Vagina (tissue), 2 donors: ENCODE results near the gene RASGRP3. TPM values are rescaled to one million over a fixed set of nuclear protein-coding genes. Genes with fewer than 3 reads are reported as not detected.

Source experiments
- DNase-seq, 2 donors: peaks; one replicate each; pipeline ENCODE4 v3.0.0-alpha.2; 2017; ENCODE audit errors: extremely low spot score in 2 of 2
- H3K27ac ChIP-seq: fragments of 200-600 bp; sonication (generic); one replicate; pipeline ENCODE4 v1.5.1; 2019
- H3K27me3 ChIP-seq: fragments of 200-600 bp; sonication (generic); one replicate; pipeline ENCODE4 v1.5.1; 2019
- H3K36me3 ChIP-seq, 2 donors: fragments of 200-600 bp; sonication (generic); one replicate each; pipeline ENCODE4 v1.5.1; 2017 to 2019
- H3K4me1 ChIP-seq: fragments of 200-600 bp; sonication (generic); one replicate; pipeline ENCODE4 v1.5.1; 2019
- H3K4me3 ChIP-seq, 2 donors: fragments of 200-600 bp; sonication (generic); 1 replicate in 1 of 2; 2 replicates in 1 of 2; pipeline ENCODE4 v1.5.1; 2016 to 2019
- H3K9me3 ChIP-seq: fragments of 200-600 bp; sonication (generic); one replicate; pipeline ENCODE4 v1.5.1; 2019
- POLR2A ChIP-seq, 2 donors: fragments of 450-650 bp; IDR thresholded peaks; one replicate each; pipeline ENCODE4 v1.6.1; 2017; ENCODE audit warnings: antibody characterized with exemption in 2 of 2, mild to moderate bottlenecking in 2 of 2, moderate library complexity in 2 of 2
- POLR2AphosphoS5 ChIP-seq, 2 donors: sonication (generic); formaldehyde crosslinking; IDR thresholded peaks; one replicate each; pipeline ENCODE4 v1.9.0; 2017; ENCODE audit warnings: antibody characterized with exemption in 2 of 2, mild to moderate bottlenecking in 2 of 2, low read depth in 1 of 2; ENCODE audit not compliant: insufficient read depth in 1 of 2
- intact Hi-C: fragments of 100-400 bp; cut with DNase I; formaldehyde crosslinking; loops from one replicate; pipeline ENCODE4 v1.15.1; 2023
- total RNA-seq: library from RNA; depleted of rRNA; stranded (reverse); fragments of >200 nt; gene quantifications from one replicate; pipeline ENCODE4 v1.2.3, GENCODE V29; 2016
- TF ChIP-seq, protein P1 (sequence below), 3 experiments: fragments of 450-650 bp in 2 of 3; fragments of 200-600 bp in 1 of 3; sonication (generic) in 1 of 3; IDR thresholded peaks; one replicate each; pipeline ENCODE4 v1.5.1; 2017 to 2019; ENCODE audit warnings: antibody characterized with exemption in 3 of 3, mild to moderate bottlenecking in 2 of 3, moderate library complexity in 2 of 3

The RASGRP3 gene
- total RNA-seq, 1 donor from 2014 or later = 4.2 TPM

DNA sequence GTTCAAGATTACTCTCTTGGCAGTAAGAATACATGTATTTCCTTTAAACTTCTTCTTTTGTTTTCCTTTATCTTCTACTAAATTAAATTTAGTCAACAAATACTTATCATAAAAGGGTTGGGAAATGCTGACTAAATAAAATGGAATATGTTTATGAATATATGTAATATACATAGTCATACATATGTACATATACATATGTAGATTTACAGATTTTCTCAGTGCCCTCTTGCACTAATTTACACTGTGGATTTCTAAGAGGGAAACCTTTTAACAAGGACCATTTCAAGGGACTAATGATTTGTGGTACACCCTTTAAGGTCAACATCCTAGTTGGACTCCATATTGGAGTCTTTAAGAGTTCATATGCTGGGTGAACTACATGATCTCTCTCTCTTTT, 85.4 kb downstream of the RASGRP3 start:
- no peaks in the 10 kb centered on the region for H3K27me3 ChIP-seq
- H3K9me3 ChIP-seq = no peaks in the 10 kb centered on the region
- H3K4me3 ChIP-seq = no peak overlapping the region
- H3K27ac ChIP-seq = no peak overlapping the region
- DNase-seq = no peak
- H3K36me3 ChIP-seq = no peaks in the 10 kb centered on the region
- intact Hi-C loops = no loop called here
- H3K4me1 ChIP-seq = no peaks in the 10 kb centered on the region
- TF ChIP-seq POLR2AphosphoS5 (IDR thresholded peaks at IDR 0.05; ENCODE audit: insufficient read depth in 1 of 2, low read depth in 1 of 2) (no peak), POLR2A (IDR thresholded peaks at IDR 0.05) (no peak)
- TF ChIP-seq, protein P1, sequence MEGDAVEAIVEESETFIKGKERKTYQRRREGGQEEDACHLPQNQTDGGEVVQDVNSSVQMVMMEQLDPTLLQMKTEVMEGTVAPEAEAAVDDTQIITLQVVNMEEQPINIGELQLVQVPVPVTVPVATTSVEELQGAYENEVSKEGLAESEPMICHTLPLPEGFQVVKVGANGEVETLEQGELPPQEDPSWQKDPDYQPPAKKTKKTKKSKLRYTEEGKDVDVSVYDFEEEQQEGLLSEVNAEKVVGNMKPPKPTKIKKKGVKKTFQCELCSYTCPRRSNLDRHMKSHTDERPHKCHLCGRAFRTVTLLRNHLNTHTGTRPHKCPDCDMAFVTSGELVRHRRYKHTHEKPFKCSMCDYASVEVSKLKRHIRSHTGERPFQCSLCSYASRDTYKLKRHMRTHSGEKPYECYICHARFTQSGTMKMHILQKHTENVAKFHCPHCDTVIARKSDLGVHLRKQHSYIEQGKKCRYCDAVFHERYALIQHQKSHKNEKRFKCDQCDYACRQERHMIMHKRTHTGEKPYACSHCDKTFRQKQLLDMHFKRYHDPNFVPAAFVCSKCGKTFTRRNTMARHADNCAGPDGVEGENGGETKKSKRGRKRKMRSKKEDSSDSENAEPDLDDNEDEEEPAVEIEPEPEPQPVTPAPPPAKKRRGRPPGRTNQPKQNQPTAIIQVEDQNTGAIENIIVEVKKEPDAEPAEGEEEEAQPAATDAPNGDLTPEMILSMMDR (IDR thresholded peaks at IDR 0.05) = no peak

DNA sequence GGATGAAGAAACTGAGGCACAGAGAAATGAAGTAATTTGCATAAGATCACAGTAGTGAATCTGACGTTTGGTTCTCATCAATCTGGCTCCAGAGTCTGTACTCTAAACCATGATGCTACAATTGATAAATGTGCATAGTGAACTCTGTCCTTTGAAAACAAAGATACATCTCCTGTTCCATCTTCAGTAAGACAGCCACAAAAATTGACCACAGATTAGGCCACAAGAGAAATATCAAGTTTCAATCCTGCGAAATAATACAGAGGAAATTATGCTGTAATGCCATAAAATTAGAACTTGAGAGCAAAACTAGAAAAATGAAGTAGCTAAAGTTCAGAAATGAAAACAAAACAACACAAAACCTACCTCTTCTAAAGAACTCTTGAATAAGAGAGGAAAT, 94.2 kb downstream of the RASGRP3 start:
- no peak for DNase-seq
- TF ChIP-seq, protein P1 (IDR thresholded peaks at IDR 0.05) = no peak
- TF ChIP-seq POLR2AphosphoS5 (IDR thresholded peaks at IDR 0.05; ENCODE audit: insufficient read depth in 1 of 2, low read depth in 1 of 2) (no peak), POLR2A (IDR thresholded peaks at IDR 0.05) (no peak)
- intact Hi-C loops = no loop called here
- no peaks in the 10 kb centered on the region for H3K36me3 ChIP-seq
- no peaks in the 10 kb centered on the region for H3K27me3 ChIP-seq
- no peak overlapping the region for H3K4me3 ChIP-seq
- no peaks in the 10 kb centered on the region for H3K4me1 ChIP-seq
- no peaks in the 10 kb centered on the region for H3K9me3 ChIP-seq
- no peak overlapping the region for H3K27ac ChIP-seq

DNA sequence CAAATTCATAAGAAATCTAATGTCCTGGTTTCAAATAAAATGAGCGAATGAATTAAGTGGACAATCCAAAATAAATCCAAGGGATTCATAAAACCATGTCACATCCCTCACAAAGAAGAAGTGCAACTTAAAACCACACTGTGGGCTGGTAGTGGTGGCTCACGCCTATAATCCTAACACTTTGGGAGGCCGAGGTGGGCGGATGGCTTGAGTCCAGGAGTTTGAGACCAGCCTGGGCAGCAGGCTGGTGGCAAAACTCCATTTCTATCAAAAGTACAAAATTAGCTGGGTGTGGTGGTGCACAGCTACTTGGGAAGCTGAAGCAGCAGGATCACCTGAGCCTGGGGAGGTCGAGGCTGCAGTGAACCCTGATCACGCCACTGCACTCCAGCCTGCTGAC, 97.2 kb downstream of the RASGRP3 start:
- Histone ChIP-seq H3K36me3 (no peaks in the 10 kb centered on the region), H3K4me1 (no peaks in the 10 kb centered on the region), H3K4me3 (no peak overlapping the region), H3K9me3 (no peaks in the 10 kb centered on the region), H3K27ac (no peak overlapping the region), H3K27me3 (no peaks in the 10 kb centered on the region)
- TF ChIP-seq POLR2AphosphoS5 (IDR thresholded peaks at IDR 0.05; ENCODE audit: insufficient read depth in 1 of 2, low read depth in 1 of 2) (no peak), POLR2A (IDR thresholded peaks at IDR 0.05) (no peak)
- TF ChIP-seq, protein P1 (IDR thresholded peaks at IDR 0.05) = no peak
- intact Hi-C loops = no loop called here
- DNase-seq = no peak

DNA sequence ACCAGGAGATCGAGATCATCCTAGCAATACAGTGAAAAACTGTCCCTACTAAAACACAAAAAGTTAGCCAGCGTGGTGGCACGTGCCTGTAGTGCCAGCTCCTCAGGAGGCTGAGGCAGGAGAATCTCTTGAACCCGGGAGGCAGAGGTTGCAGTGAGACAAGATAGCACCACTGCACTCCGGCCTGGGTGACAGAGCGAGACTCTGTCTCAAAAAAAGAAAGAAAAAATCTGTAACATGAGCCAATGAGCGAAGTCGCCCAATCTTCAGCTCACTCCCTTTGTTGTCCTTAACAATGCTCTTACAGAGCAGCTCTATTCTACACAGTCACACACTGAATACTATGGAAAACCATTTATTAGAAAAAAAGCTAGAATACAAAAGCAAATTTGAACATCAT, 100.6 kb downstream of the RASGRP3 start:
- no peak overlapping the region for H3K27ac ChIP-seq
- no peaks in the 10 kb centered on the region for H3K36me3 ChIP-seq
- intact Hi-C loops = no loop called here
- no peaks in the 10 kb centered on the region for H3K4me1 ChIP-seq
- no peak overlapping the region for H3K4me3 ChIP-seq
- DNase-seq = no peak
- no peaks in the 10 kb centered on the region for H3K9me3 ChIP-seq
- TF ChIP-seq POLR2A (IDR thresholded peaks at IDR 0.05) (no peak), POLR2AphosphoS5 (IDR thresholded peaks at IDR 0.05; ENCODE audit: insufficient read depth in 1 of 2, low read depth in 1 of 2) (no peak)
- TF ChIP-seq, protein P1 (IDR thresholded peaks at IDR 0.05) = no peak
- no peaks in the 10 kb centered on the region for H3K27me3 ChIP-seq

DNA sequence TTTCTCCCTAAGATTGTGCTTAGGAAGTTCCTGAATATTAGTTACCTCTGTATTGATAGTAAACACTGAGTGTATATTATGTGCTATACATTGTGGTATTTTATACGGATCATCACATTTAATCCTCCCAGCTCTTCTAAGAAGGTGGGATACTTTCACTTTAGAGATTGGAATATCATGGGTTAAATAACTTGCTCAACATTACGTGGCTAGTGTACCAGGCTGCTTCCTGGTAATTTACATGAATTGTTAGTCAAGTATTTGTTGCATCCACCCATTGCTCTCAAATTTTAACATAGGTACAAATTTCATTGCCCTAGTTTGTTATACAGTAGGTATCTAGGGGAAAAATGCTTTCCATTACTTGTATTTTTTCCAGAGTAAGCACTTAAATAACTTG, 101.2 kb downstream of the RASGRP3 start:
- H3K36me3 ChIP-seq = no peaks in the 10 kb centered on the region
- no peak for DNase-seq
- no peak for TF ChIP-seq POLR2A (IDR thresholded peaks at IDR 0.05)
- TF ChIP-seq, protein P1 (IDR thresholded peaks at IDR 0.05) = no peak
- TF ChIP-seq POLR2AphosphoS5 (IDR thresholded peaks at IDR 0.05; ENCODE audit: insufficient read depth in 1 of 2, low read depth in 1 of 2) = no peak
- no peaks in the 10 kb centered on the region for H3K4me1 ChIP-seq
- no peak overlapping the region for H3K27ac ChIP-seq
- intact Hi-C loops = no loop called here
- H3K4me3 ChIP-seq = no peak overlapping the region
- H3K9me3 ChIP-seq = no peaks in the 10 kb centered on the region
- H3K27me3 ChIP-seq = no peaks in the 10 kb centered on the region
